Hematopoietic multipotent progenitor cell treated with erythropoietin and hydrocortisone succinate and interleukin-3 and kit ligand, for 15 days (in vitro differentiated cells): ENCODE data around the gene CCNL1.

Source experiments
- DNase-seq: peaks from one replicate; pipeline ENCODE4 v3.0.0-alpha.2; 2015; ENCODE audit warnings: low spot score

The CCNL1 gene

GRCh38 chr3:157122832-157123427, 37.0 kb downstream of the CCNL1 start:
- DNase-seq = no peak

DNA sequence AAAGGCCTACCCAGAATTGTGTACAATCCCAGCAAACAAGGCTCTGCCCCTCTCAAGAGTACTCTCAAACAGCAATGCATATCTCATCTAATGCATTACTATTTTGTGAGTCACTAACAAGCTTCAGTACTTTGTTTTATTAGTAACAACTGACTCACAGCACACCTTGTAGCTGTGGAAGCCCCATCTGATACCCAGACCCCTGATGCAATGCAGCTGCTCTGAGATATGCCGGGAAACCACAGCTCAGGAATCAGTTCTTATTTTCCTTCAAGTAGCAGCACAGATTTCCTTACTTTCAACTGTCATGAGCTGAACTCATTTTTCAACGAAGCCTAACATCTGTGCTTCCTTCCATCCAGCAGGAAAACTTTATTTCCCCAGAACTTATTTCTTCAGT, 37.8 kb downstream of the CCNL1 start:
- DNase-seq = no peak

DNA sequence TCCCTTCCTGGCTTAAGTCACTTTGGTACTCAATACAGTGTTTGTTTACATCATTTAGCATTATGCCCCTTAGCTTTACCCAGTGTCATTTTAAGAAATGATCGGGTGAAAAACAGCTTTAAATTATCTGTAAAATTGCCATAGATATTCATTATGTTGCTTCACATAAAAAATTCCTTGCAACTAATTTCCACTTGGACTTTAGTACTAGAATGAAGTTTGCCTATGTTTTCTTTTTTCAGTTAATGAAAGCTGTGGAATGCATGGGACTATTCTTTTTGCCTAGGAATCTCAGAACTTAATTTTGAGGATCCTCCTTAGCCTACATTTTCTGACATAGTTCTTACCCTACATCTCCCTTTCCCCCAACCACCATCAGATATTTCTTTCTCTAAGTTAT, 38.4 kb downstream of the CCNL1 start:
- DNase-seq = no peak

GRCh38 chr3:157120071-157120892, 39.7 kb downstream of the CCNL1 start:
- DNase-seq = no peak

DNA sequence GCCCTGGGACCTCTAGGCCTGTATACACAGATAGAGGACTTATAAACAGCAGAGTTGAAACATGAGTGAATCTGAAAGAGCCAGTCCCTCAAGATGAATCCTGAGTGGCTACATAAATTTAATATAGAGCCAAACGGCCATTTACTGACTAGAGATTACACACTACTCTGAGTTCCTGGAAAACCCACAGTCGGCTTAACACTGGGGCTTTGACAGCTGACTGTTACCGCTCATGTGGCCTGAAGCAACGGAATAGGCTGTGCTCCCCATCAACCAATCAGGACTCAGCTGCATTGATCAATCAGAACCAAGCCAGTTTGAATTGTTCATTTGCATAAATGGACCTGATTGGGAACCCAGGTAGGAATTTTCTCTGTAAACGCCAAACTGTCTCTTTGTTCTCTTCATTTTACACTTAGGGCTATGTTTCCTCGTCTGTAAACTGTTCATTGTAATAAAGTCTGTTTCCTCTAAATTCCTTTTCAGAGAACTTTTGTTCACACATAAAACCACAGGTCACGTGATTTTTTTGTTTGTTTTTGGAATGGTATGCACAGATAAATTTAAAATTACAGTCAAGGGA, 40.5 kb downstream of the CCNL1 start:
- DNase-seq = no peak

GRCh38 chr3:157117875-157118654, 41.9 kb downstream of the CCNL1 start:
- no peak for DNase-seq

DNA sequence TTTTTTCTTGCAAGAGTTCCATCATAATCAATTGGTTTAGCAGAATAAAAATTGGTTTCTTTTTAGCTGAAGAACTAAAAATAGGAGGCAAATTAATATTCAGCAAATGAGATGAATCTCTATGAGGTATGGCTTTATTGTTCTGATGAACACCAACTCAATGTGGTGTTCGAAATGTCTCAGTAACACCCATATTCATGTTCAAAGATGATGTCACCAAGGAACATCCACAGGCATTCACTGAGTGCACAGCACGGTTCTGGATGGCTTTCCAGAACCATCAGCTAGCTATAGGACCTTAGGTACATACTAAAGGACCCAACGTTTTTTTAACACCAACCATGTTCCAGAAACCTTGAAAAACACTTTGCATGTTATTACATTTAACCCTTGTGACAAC, 42.7 kb downstream of the CCNL1 start:
- DNase-seq = no peak

DNA sequence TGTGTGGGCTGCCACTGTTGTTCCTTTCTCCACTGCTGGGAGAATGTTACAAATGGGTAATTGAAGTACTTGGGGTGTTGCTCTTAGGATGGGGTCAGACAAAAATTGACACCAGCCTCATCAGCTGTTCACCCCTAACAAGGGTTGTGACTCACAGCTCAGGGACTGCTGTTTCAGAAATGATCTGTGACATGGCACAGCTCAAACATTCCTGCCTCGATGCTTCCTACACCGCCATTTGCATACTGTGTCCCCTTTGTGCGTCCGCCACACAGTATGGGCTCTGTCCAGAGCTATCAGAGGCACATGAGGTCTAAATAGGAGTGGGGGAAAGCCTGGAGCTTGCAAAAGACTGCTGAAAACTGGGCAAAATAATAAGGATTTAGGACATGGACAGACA, 43.9 kb downstream of the CCNL1 start:
- DNase-seq = no peak

DNA sequence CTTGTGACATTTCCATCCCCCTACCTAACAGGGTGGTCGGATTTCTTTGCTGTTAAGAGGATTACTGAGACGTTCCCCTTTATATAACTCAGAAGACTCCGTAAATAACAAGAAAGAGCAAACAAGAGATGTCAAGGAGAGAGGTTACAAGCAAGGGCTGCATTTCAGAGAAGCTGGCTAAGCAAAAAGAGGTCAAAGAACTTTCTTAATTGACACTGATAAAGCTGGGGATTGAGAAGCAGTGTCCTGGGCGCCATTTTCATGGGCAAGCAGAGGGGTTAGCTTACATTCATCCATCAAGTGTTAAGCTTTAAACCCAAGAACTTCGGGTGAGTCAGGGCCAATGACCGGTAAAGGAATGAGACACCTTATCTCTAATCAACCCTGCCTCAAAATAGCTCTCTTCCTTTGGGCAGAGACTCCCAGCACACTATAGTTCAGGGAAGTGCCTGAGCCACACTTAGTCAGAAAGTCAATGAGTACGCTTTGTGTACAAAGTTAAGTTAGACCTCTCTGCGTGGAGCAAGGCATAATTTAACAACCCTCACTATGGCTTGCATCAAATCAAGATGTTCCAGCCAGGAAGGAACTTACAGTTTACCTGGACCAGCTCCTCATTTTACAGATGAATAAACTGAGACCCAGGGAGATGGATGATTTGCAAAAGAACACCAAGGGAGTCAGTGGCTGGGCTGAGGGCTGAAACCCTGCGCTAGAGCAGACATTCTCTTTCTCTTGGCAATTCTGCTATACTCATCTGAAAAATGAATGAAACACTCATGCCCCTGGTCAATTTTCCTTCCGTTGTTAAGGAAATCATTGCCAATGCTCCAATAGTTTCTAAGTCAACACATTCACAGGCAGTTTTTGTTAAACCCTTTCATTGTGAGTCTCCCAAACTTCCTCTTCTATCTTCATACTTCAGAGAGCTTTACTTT, 44.6 kb downstream of the CCNL1 start:
- no peak for DNase-seq

GRCh38 chr3:157113832-157114505, 46.0 kb downstream of the CCNL1 start:
- no peak for DNase-seq

- DNase-seq = no peak
Observed at GRCh38 chr3:157112536-157112935, 47.4 kb downstream of the CCNL1 start.

GRCh38 chr3:157111518-157111917, 48.4 kb downstream of the CCNL1 start:
- no peak for DNase-seq

DNA sequence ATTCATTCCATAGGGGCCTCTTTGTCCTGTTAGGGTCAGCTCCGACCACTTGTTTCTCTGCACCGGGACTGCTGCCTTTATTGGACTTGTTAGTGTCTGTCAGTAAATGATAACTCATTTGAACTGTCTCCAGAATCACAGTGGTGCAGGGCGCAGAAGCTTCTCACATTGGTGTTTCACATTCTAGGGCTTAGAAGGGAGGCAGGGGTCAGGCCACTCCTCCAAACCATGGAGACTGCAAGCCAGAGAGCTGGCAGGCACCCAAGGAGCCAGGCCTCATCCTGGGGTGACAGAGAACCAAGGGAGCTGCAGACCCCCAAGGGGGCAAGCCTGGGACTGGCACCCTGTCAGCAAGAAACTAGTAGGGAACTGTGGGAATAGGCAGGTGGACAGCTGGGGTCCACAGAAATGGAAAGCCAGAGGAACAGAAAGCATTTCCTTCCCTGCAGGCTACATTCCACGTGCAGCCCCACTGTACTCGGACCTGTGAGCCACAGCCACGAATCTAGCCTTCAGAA, 49.1 kb downstream of the CCNL1 start:
- no peak for DNase-seq

- DNase-seq = no peak
Observed at GRCh38 chr3:157109267-157110141, 50.4 kb downstream of the CCNL1 start.

GRCh38 chr3:157107644-157108133, 52.3 kb downstream of the CCNL1 start:
- DNase-seq = no peak

- DNase-seq = no peak
Observed at GRCh38 chr3:157107037-157107436, 52.9 kb downstream of the CCNL1 start.

DNA sequence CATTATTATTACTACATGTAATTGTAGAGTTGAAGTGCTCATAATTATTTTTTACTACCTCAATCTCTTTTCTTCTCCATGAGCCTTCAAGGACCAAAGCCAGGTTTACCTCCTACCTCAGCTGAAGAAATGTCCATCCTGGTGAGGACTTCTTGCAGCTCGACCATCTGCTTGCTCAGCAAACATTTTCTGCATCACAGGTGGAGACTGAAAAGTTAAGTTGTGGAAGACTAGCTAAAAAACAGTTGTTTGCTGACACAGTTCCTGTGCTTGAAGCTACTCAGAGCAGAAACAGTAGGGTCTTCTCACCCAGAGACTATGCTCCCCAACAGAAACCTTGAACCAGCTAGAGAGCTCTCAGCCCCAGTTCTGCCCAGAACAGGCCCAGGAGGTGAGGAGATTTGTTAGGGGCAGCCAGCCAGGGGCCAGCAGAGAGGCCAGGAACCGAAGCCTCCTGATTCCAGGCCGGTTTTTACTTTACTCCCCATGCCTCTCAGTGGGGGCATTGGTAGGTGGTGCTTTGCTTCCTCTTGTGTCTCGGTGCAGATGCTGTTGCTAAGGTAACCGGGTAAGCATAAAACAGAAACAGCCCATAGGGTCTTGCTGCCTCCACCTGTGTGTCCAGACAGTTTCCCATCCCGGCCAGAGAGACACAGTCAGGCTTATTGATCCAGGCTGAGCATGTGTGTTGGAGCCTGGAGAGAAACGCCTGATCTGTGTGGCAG, 54.9 kb downstream of the CCNL1 start:
- DNase-seq = no peak

DNA sequence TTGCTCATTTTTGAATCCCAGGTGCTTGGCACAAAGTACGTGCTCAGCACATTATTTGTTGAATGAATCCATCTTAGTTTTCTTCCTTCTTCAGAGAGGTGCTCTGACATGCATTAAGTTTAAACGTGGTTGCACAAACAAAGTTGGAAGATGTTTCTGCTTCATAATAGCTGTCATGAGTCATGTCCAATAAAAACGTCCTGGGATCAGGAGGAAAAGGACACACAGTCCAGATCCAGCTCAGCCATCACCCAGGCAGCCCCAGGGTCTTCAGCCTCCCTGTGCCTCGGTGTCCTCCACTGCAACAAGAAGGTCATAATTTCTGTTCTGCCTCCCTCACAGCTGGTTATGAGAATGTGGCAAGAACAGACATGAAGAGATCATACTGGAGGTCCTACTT, 55.4 kb downstream of the CCNL1 start:
- DNase-seq = no peak

GRCh38 chr3:157103860-157104259, 56.1 kb downstream of the CCNL1 start:
- DNase-seq = no peak
